ENCODE measurements around the gene GATD1.
"Not testable (repeated sequence)": the region's sequence is repeated elsewhere in the genome, so short reads cannot be mapped to it uniquely, and the experiment has no call there.

GATD1 gene

GRCh38 chr11:745428-745827 is 31.9 kb downstream of the GATD1 start:
- DNase-seq (ENCODE audit: low read depth in 2 of 2): no peak
- no peak overlapping the region for H3K4me3 ChIP-seq (replicated peaks in 1 of 2; ENCODE audit: low read depth in 2 of 2, low read length in 2 of 2)
- TF ChIP-seq CTCF (IDR thresholded peaks at IDR 0.05; ENCODE audit: low read depth, low read length): no peak

GRCh38 chr11:742571-743201 is 34.6 kb downstream of the GATD1 start:
- DNase-seq (ENCODE audit: low read depth in 2 of 2): no peak
- TF ChIP-seq CTCF (IDR thresholded peaks at IDR 0.05; ENCODE audit: low read depth, low read length): no peak
- no peak overlapping the region for H3K4me3 ChIP-seq (replicated peaks in 1 of 2; ENCODE audit: low read depth in 2 of 2, low read length in 2 of 2)

GRCh38 chr11:742156-742546 is 35.1 kb downstream of the GATD1 start:
- DNase-seq (ENCODE audit: low read depth in 2 of 2): no peak
- no peak overlapping the region for H3K4me3 ChIP-seq (replicated peaks in 1 of 2; ENCODE audit: low read depth in 2 of 2, low read length in 2 of 2)
- TF ChIP-seq CTCF (IDR thresholded peaks at IDR 0.05; ENCODE audit: low read depth, low read length): no peak

- DNase-seq (ENCODE audit: low read depth in 2 of 2); H3K4me3 ChIP-seq (replicated peaks in 1 of 2; ENCODE audit: low read depth in 2 of 2, low read length in 2 of 2): not testable (repeated sequence)
Observed at GRCh38 chr11:737899-738298, 39.4 kb downstream of the GATD1 start.

GRCh38 chr11:737366-737765 is 39.9 kb downstream of the GATD1 start:
- no peak overlapping the region for H3K4me3 ChIP-seq (replicated peaks in 1 of 2; ENCODE audit: low read depth in 2 of 2, low read length in 2 of 2)
- no peak for DNase-seq (ENCODE audit: low read depth in 2 of 2)
- TF ChIP-seq CTCF (IDR thresholded peaks at IDR 0.05; ENCODE audit: low read depth, low read length): no peak

GRCh38 chr11:734541-734940 is 42.7 kb downstream of the GATD1 start:
- not testable (repeated sequence) for H3K4me3 ChIP-seq (replicated peaks in 1 of 2; ENCODE audit: low read depth in 2 of 2, low read length in 2 of 2); DNase-seq (ENCODE audit: low read depth in 2 of 2)

- no peak overlapping the region for H3K4me3 ChIP-seq (replicated peaks in 1 of 2; ENCODE audit: low read depth in 2 of 2, low read length in 2 of 2)
- no peak for TF ChIP-seq CTCF (IDR thresholded peaks at IDR 0.05; ENCODE audit: low read depth, low read length)
Observed at GRCh38 chr11:733072-733471, 44.2 kb downstream of the GATD1 start.

GRCh38 chr11:729492-730074 is 47.7 kb downstream of the GATD1 start:
- no peak for DNase-seq (ENCODE audit: low read depth in 2 of 2)
- H3K4me3 ChIP-seq (replicated peaks in 1 of 2; ENCODE audit: low read depth in 2 of 2, low read length in 2 of 2): no peak overlapping the region
- no peak for TF ChIP-seq CTCF (IDR thresholded peaks at IDR 0.05; ENCODE audit: low read depth, low read length)

More at GRCh38 chr11:733072-733471, 44.2 kb downstream of the GATD1 start:
- no peak for DNase-seq (ENCODE audit: low read depth in 2 of 2)
